Stimulated activated naive B cell treated with anti-CD40 and anti-IgM and Interleukin-4, amounts not matched to agents 10 μg/mL and 1 μg/mL and 100 μg/mL, for 72 hours (primary cell): Measurements from ENCODE around the gene FYN.
A peak's percentile ranks its signal among the peaks of the same experiment; 100 is the strongest.
"Not testable (repeated sequence)": the region's sequence is repeated elsewhere in the genome, so short reads cannot be mapped to it uniquely, and the experiment has no call there.

ENCODE experiments used
- ATAC-seq, 2 donors: fragments of 150-1000 bp; cut with Tn5 transposase; replicated peaks; 2 replicates each; pipeline ENCODE4 v1.10.0; 2021; ENCODE audit warnings: moderate library complexity in 1 of 2
- DNase-seq: peaks from one replicate; pipeline ENCODE4 v3.0.0; 2021
- H3K27ac Mint-ChIP-seq: one replicate; pipeline ENCODE4 v1.8.0; 2022; ENCODE audit warnings: mild to moderate bottlenecking, mixed read lengths
- H3K27me3 Mint-ChIP-seq, 2 donors: one replicate each; pipeline ENCODE4 v1.8.0; 2022; ENCODE audit warnings: mixed read lengths in 2 of 2
- H3K36me3 Mint-ChIP-seq, 2 donors: one replicate each; pipeline ENCODE4 v1.8.0; 2022; ENCODE audit warnings: mixed read lengths in 2 of 2, mild to moderate bottlenecking in 1 of 2
- H3K4me1 Mint-ChIP-seq, 2 donors: one replicate each; pipeline ENCODE4 v1.8.0; 2022; ENCODE audit warnings: mixed read lengths in 2 of 2, mild to moderate bottlenecking in 1 of 2
- H3K4me3 Mint-ChIP-seq, 2 donors: one replicate each; pipeline ENCODE4 v1.8.0; 2022; ENCODE audit warnings: mild to moderate bottlenecking in 2 of 2, mixed read lengths in 2 of 2, moderate library complexity in 1 of 2
- H3K9me3 Mint-ChIP-seq, 2 donors: one replicate each; pipeline ENCODE4 v1.8.0; 2022; ENCODE audit warnings: mixed read lengths in 2 of 2, mild to moderate bottlenecking in 1 of 2

The FYN gene

GRCh38 chr6:111796310-111796918 lies 76.8 kb downstream of the FYN start:
- Mint-ChIP-seq H3K27me3 (no peaks in the 10 kb centered on the region), H3K27ac (no peak overlapping the region), H3K4me3 (no peak overlapping the region), H3K36me3 (peaks cover 30 to 40% of the 10 kb centered on the region in 2 donors), H3K9me3 (no peaks in the 10 kb centered on the region), H3K4me1 (peaks cover 31 to 44% of the 10 kb centered on the region in 2 donors)
- DNase-seq (no peak), ATAC-seq (no peak)

- H3K9me3 Mint-ChIP-seq, result no peaks in the 10 kb centered on the region
- DNase-seq (no peak), ATAC-seq (no peak)
- H3K4me3 Mint-ChIP-seq, result no peak overlapping the region
- H3K27me3 Mint-ChIP-seq, result no peaks in the 10 kb centered on the region
- H3K4me1 Mint-ChIP-seq, result peaks cover 28 to 40% of the 10 kb centered on the region in 2 donors
- no peak overlapping the region for H3K27ac Mint-ChIP-seq
- H3K36me3 Mint-ChIP-seq, result peaks cover 28 to 34% of the 10 kb centered on the region in 2 donors
Observed at GRCh38 chr6:111795558-111795957, 77.7 kb downstream of the FYN start.

- Mint-ChIP-seq H3K4me1 (peaks cover 27 to 39% of the 10 kb centered on the region in 2 donors), H3K9me3 (no peaks in the 10 kb centered on the region), H3K27me3 (no peaks in the 10 kb centered on the region), H3K4me3 (no peak overlapping the region), H3K27ac (no peak overlapping the region), H3K36me3 (peaks cover 27 to 29% of the 10 kb centered on the region in 2 donors)
- DNase-seq, result no peak
- peak in 1 of 2 donors; percentile 34 for ATAC-seq
Observed at GRCh38 chr6:111794727-111795452, 78.4 kb downstream of the FYN start.

GRCh38 chr6:111794300-111794699 lies 79.0 kb downstream of the FYN start:
- H3K27me3 Mint-ChIP-seq, result no peaks in the 10 kb centered on the region
- DNase-seq (no peak), ATAC-seq (no peak)
- peak overlapping the region; percentile 62 for H3K27ac Mint-ChIP-seq
- H3K4me3 Mint-ChIP-seq, result no peak overlapping the region
- no peaks in the 10 kb centered on the region for H3K9me3 Mint-ChIP-seq
- peaks cover 22 to 24% of the 10 kb centered on the region in 2 donors for H3K36me3 Mint-ChIP-seq
- peaks cover 24 to 33% of the 10 kb centered on the region in 2 donors for H3K4me1 Mint-ChIP-seq

GRCh38 chr6:111793711-111794111 lies 79.5 kb downstream of the FYN start:
- Mint-ChIP-seq H3K27ac (peak overlapping the region; percentile 62), H3K9me3 (no peaks in the 10 kb centered on the region), H3K4me3 (no peak overlapping the region), H3K27me3 (no peaks in the 10 kb centered on the region), H3K4me1 (peaks cover 24 to 33% of the 10 kb centered on the region in 2 donors), H3K36me3 (peaks cover 22 to 24% of the 10 kb centered on the region in 2 donors)
- DNase-seq (no peak), ATAC-seq (peak in 1 of 2 donors; percentile 45)

GRCh38 chr6:111792914-111793700 lies 80.1 kb downstream of the FYN start:
- DNase-seq (no peak), ATAC-seq (no peak)
- no peak overlapping the region for H3K27ac Mint-ChIP-seq
- no peak overlapping the region for H3K4me3 Mint-ChIP-seq
- H3K27me3 Mint-ChIP-seq, result no peaks in the 10 kb centered on the region
- H3K36me3 Mint-ChIP-seq, result peaks cover 22 to 24% of the 10 kb centered on the region in 2 donors
- peaks cover 22 to 33% of the 10 kb centered on the region in 2 donors for H3K4me1 Mint-ChIP-seq
- no peaks in the 10 kb centered on the region for H3K9me3 Mint-ChIP-seq

- Mint-ChIP-seq H3K36me3 (peaks cover 24 to 25% of the 10 kb centered on the region in 2 donors), H3K4me3 (no peak overlapping the region), H3K27me3 (no peaks in the 10 kb centered on the region), H3K27ac (no peak overlapping the region), H3K9me3 (no peaks in the 10 kb centered on the region), H3K4me1 (peaks cover 22 to 33% of the 10 kb centered on the region in 2 donors)
- DNase-seq, result no peak
- ATAC-seq, result no peak
Observed at GRCh38 chr6:111792241-111792640, 81.0 kb downstream of the FYN start.

GRCh38 chr6:111791415-111791814 lies 81.8 kb downstream of the FYN start:
- ATAC-seq (no peak), DNase-seq (no peak)
- Mint-ChIP-seq H3K36me3 (peaks cover 21 to 24% of the 10 kb centered on the region in 2 donors), H3K9me3 (no peaks in the 10 kb centered on the region), H3K4me3 (no peak overlapping the region), H3K27ac (no peak overlapping the region), H3K27me3 (no peaks in the 10 kb centered on the region), H3K4me1 (peaks cover 22 to 29% of the 10 kb centered on the region in 2 donors)

- Mint-ChIP-seq H3K4me3 (no peak overlapping the region), H3K27ac (no peak overlapping the region), H3K9me3 (no peaks in the 10 kb centered on the region), H3K27me3 (no peaks in the 10 kb centered on the region), H3K4me1 (peaks cover 27 to 33% of the 10 kb centered on the region in 2 donors), H3K36me3 (peaks cover 22 to 27% of the 10 kb centered on the region in 2 donors)
- DNase-seq (no peak), ATAC-seq (no peak)
Observed at GRCh38 chr6:111789598-111789997, 83.7 kb downstream of the FYN start.

GRCh38 chr6:111788379-111789276 lies 84.6 kb downstream of the FYN start:
- Mint-ChIP-seq H3K4me3 (no peak overlapping the region), H3K4me1 (peaks cover 20 to 25% of the 10 kb centered on the region in 2 donors), H3K27me3 (no peaks in the 10 kb centered on the region), H3K9me3 (no peaks in the 10 kb centered on the region), H3K36me3 (peaks cover 15 to 25% of the 10 kb centered on the region in 2 donors), H3K27ac (no peak overlapping the region)
- no peak for DNase-seq
- no peak for ATAC-seq

GRCh38 chr6:111786151-111786550 lies 87.1 kb downstream of the FYN start:
- Mint-ChIP-seq H3K36me3 (peaks cover 17 to 22% of the 10 kb centered on the region in 2 donors), H3K4me1 (peaks cover 16 to 20% of the 10 kb centered on the region in 2 donors)
- DNase-seq, H3K4me3 Mint-ChIP-seq, H3K27me3 Mint-ChIP-seq, H3K27ac Mint-ChIP-seq, H3K9me3 Mint-ChIP-seq, ATAC-seq: not testable (repeated sequence)

- no peak overlapping the region for H3K4me3 Mint-ChIP-seq
- H3K27me3 Mint-ChIP-seq, result no peaks in the 10 kb centered on the region
- no peak for DNase-seq
- peaks cover 17 to 25% of the 10 kb centered on the region in 2 donors for H3K36me3 Mint-ChIP-seq
- ATAC-seq, result no peak
- no peaks in the 10 kb centered on the region for H3K9me3 Mint-ChIP-seq
- peaks cover 17 to 25% of the 10 kb centered on the region in 2 donors for H3K4me1 Mint-ChIP-seq
- H3K27ac Mint-ChIP-seq, result no peak overlapping the region
Observed at GRCh38 chr6:111784433-111784832, 88.8 kb downstream of the FYN start.

- Mint-ChIP-seq H3K9me3 (no peaks in the 10 kb centered on the region), H3K4me1 (peaks cover 21 to 35% of the 10 kb centered on the region in 2 donors), H3K36me3 (peaks cover 24 to 30% of the 10 kb centered on the region in 2 donors), H3K27ac (peak overlapping the region; percentile 66), H3K4me3 (no peak overlapping the region), H3K27me3 (no peaks in the 10 kb centered on the region)
- ATAC-seq (no peak), DNase-seq (no peak)
Observed at GRCh38 chr6:111782887-111783466, 90.3 kb downstream of the FYN start.
